Effector CD8-positive, alpha-beta T cell (primary cell): ENCODE measurements around the gene MGMT.

Experiments
- DNase-seq: peaks from one replicate; lab custom pipeline; 2025; lab: John Stamatoyannopoulos, UW

MGMT gene

DNA sequence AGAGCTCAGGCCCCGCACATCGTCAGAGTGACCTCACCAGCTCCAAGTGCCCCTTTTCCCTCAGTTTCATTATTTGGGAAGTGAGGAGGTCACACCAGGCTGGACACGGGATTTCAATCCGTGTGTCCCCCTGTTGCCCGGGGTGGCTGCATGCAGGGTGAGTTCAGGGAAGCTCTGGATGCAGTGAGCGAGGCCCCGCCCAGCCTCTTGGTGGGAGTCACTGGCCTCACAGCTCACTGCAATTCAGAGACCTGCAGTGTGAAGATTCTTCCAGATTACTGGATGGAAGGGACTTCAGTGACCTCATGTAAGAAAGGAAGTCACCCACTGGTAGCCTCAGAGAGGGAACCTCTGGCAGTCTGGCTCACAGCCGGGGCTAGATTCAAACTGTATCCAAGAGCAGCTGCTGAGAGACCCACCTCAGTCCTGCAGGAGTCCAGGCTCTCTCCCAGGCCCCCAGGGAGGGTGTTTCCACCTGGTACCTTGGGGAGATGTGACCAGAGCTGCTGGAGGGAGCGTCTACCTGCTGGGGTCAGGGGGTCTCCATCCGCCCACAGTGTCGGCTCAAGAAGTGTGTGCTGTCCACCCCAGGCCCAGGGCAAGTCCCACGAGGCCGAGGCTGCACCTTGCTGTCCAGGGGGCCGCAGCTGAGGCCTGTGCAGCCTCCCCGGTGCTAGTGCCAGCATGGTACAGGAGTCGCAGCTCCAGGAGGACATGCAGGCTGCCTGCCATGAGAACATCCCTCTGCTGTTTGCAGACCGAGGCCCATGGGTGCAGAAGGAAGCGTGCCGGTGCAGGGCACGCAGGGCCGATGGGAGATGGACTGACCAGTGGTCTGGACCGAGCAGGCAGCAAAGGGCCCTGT lies 54.4 kb downstream of the MGMT start:
- no peak for DNase-seq

DNA sequence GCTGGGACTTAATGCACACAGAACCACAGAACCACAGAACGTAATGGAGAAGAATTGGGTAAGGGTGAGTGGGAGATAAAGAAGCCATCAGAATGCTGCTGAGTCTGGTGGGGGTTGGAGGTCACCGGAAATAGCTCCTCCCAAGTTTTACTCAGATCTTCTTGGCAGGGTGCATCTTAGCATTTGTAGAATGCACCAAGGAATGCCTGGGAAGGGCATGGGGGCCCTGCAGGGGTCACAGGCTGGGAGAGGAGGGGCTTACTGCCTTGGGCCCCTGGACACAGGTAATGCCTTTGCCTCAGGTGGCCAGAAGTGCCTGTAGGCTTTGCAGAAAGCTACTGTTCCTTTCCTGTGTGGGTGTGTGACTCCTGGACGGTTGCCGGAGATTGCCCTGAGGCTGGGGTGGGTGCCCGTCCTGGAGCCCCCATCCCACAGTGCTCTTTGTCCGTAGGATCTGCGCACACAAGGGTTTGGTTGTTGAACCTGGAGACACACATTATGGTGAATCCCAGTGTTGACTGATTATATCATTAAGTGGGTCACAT lies 55.1 kb downstream of the MGMT start:
- no peak for DNase-seq

DNA sequence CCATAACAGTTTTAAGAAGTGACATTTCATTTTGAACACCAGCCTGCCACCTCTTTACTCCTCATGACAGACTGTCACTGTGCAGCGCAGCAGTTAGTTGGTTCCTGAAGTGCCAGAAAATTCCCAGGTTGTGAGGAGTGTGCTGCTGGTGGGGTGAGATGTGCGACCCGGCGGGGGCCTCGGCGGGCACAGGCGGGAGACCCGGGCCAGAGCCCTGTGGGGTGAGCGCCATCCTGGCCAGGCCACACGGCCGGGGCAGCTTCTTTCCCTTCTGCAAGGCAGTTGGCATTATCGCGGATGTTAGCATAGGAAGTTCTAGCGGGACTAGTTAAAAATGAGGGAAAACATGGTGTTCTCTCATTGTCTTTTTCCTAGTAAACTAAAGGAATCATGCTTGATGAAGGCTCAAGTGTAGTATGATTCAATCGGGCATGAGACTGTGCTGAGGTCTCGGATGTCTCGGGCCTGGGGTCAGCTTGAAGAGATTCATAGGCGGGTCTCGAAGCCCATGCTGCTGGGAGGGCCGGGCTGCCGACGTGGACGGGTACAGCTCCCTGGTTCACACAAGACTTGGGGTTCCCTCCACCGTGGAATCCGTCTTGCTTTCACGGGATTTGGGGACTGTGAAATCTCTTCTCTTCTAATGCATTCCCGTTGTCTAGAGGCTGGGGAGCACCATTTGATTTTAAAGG lies 56.1 kb downstream of the MGMT start:
- DNase-seq: no peak

DNA sequence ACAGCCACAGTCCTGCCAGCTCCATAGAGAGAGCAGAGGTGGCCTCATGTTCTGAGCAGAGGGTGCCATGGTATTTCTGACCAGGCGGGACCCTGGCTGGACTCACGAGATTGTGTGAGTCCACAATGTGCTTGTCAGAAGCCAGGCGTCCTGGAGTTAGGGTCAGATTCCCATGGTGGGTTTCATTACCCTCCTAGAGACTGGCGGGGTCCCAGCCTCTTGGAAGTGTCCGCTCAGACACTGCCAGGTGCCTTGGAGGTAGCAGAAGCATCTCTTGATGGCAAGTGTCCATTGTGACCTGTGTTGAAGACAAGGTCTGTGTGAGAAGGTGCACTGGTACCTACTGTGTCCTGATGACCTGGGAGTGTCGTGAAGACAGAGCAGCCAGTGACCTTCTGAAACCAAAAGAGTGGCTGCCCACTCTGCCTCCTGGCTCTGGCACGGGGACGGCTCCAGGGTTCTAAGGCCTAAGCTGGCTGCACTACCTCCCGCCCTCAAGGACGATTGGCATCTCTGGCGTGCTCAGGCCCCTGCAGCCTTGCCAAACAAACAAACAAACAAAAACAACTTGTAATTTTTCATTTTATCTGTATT lies 56.8 kb downstream of the MGMT start:
- no peak for DNase-seq

DNA sequence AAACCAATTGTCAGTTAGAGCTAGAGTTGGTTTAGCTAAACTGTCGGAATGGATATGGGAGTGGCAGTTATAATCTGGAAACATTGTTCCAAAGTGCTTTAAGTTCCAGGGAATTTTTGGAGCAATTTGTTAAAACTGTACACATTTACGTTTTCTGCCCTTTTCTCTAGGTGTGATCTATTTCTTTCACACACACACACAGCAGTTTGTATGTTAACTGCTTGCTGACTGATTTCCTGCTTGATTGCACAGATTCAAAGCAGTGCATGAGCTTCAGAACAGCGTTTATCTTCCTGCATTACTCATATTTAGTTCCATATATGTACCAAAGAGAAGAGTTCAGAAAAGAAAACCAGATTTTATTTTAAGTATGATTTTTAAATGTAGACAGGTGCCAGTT lies 57.9 kb downstream of the MGMT start:
- DNase-seq: no peak

DNA sequence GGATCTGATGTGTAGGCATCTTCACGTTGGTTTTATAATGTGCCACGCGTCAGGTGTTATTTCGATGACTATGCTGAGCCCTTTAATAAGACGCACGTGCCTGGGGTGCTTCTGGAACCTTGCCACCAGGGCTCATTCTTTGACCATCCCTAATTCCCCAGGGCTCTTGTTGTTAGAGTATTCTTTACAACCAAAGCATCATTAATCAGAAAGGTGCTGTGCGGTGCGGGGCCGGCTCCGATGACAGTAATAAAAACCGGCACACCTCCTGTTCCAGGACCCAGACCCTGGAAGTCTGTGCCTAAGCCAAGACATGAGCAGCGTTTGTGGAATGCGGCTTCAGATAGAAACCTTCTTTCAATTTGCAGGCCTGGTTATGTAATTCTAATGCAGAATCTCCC lies 58.4 kb downstream of the MGMT start:
- no peak for DNase-seq

DNA sequence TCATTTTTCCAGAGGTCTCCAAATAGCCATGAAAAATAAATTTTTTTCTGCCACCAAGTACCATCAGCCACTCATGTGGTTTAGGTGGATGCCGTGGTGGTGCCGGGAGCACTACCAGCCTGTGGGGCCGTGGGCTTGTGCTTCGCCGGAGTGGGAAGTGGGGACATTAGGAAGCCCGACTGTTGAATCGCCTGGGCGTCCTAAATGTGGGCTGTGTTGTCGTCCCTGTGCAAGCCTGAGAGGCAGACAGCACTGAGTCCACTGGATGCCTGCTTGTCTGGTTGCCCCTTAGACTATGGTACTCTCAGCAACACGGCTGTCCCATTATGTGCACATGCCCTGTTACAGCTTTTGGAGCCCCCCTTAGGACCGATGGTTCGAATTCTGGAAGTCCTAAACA lies 59.9 kb downstream of the MGMT start:
- DNase-seq: no peak

DNA sequence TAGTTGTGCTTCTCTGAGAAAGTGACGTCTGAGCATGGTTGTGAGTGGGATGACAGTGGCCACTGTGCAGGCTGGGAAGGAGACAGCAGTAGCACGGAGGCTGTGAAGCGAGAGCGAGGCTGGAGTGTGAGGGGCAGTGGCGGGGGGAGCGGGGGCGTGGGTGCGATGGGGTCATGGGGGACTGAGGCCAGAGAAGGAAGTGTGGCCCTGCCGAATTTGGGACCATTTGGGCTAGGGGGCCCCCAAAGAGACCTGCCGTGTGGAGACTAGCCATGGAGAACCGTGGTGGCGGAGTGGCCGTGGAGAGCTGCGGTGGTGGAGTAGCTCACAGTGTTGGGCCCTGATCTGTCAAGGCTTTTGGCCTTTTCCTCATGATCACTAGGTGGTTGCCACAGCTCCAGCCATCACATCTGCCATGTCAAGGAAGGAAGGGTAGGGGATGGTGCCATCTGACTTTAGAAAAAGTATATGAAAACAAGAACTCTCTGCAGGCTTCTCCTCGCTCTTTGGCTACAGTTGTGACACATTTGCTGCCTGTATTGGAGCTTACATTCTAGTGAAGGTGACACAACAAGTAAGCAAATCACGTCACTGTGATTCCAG lies 61.4 kb downstream of the MGMT start:
- no peak for DNase-seq

DNA sequence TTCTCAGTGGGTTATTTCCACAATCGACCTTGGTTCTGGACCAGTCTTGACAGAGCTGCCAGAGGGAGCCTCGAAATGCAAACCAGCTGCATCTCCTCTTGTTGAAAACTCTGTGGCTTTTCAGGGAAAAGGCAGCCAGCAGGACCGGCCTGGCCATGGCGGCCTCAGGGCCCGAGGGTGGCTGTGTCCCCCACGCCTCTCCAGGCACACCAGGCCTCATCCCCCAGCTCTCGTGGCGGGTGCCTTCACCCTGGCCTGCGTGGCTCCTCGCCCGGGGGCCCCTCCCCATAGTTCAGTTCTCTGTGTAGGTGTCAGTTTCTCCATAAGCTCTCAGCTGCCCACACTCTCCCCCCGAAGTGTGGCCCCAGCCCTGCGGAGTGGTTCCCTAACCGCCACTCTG lies 63.5 kb downstream of the MGMT start:
- no peak for DNase-seq

DNA sequence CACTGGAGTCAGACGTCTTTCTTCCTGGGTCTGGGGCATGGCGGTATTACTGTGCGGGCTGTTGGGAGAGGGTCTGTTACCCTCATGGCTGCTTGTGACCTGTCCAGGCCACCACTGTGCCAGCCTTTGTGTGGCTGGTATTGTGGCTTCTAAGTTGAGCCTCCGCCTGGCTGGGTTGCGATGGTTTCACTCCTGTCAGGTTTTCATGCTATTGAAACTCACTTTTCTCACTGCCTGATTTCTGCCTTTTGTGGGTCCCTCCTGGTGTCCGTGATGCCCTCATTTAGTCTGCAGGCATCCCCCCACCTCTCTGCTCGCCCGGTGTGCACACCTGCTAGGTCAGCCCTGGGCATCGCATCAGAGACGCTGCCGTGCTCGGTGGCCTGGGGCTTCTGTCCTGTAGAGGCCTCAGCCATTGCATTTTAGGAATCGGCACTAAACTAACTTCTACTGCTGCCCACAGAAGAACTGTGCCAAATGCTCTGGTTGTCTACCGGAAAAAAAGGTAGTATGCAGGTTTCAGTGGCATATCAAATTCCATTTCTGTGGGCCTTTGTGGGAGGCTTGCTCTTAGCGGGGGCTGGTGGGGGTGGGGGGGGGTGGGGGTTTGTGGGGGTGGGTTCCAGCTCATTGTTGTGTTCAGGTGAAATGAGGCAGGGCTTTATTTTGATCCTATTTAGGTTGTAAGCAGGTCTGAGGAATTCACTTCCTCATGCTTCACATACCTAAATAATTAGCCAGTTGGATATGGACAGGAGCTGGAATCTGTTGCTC lies 64.3 kb downstream of the MGMT start:
- DNase-seq: no peak

DNA sequence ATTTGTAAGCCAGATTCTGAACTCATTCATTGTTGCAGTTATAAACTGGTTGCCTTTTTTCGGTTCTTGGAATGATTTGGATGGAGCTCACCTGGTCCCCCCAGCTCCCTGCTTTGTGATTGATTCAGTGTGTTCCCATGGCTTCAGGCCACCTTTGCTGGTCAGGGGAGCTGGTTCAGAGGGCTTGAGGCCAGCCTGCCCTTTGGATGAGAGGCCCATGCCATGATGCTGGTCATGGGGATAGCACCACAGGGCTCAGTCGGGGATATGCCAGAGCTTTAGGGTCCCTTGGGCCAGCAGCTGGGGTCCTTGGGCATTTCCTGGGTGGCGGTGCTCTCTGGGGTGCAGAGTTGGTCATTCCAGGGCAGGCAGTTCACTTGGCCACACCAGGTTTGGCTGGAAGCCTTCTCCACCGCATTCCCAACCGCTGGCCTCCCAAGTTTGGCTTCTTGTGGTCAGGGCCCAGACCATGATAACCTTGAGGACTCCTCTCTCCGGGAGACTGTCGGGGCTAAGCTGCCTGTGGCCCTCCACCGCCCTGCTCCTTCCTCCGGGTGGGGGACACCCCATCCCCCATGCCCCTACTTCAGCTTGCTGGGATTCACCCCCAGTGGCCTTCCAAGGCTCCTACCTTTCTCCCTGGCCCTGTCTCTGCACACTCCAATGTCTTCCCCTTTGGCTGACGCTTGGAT lies 65.1 kb downstream of the MGMT start:
- DNase-seq: no peak

DNA sequence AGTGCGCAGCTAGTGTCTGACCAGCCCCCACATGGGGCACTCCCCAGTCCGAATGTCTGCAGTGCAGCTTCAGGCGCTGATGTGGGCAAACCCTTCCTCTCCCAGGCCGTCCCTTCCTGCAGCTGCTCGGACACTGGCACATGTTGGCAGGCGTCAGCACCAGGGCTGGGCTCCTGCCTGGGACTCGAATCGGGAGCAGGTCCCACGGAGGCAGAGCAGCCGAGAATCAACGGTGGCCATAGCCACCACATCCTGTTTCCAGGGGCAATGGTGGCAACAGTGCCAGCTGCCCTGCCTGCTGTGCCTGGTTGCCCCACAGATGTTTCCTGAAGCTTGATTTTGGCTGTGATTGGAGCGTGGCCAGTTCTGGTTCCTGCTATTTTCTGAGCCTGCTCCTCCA lies 65.8 kb downstream of the MGMT start:
- DNase-seq: no peak

DNA sequence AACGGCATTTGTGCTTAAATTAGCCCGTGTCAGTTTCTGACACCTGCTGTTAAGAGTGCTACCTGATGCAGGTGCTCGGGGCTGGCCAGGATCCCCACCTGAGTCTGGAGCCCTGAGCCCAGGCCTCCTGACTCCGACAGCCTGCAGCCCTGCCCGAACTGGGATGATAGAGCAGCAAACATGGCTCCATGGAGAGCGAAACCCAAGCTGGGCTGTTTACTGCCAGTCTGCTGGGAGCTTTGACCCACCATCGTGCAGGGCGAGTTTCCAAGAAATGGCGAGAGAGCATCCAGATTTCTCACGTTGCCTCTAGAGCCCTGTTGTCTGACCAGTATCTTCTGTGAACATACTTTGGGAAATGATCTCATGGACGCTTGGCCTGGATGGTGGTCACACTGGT lies 66.2 kb downstream of the MGMT start:
- no peak for DNase-seq

DNA sequence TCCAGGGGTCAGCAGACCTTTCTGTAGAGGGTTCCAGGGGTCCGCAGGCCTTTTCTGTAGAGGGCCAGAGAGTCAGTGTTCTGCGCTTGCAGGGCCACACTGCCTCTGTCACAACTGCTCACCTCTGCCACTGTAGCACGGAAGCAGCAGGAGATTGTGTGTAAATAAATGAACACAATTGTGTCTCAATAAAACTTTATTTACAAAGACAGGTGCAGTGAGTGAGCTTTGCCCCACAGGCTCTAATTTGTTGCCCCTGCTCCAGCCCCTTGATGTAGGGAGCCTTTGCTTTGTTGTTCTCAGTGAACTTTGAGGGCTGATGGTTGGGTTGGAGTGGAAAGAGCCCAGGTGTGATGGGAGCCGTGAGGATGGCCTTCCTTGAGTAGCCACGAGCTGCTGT lies 67.8 kb downstream of the MGMT start:
- DNase-seq: no peak

DNA sequence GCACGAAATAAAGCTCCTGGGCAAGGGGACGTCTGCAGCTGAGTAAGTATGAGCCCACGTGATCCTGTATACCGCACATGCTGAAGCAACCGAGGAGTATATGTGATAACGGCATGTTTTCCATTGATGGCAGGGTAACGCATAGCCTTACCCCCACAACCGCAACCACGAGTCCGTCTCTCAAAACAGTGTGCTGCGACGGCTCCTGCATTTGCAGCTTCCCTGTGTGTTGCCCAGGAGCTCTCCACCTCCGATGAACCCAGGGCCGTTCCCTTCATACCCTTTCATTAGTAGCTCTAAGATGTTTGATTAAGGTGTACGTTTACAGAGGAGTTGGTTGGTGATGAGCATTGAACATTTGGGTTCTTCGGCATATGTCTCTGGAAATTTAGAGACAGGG lies 69.3 kb downstream of the MGMT start:
- DNase-seq: no peak

DNA sequence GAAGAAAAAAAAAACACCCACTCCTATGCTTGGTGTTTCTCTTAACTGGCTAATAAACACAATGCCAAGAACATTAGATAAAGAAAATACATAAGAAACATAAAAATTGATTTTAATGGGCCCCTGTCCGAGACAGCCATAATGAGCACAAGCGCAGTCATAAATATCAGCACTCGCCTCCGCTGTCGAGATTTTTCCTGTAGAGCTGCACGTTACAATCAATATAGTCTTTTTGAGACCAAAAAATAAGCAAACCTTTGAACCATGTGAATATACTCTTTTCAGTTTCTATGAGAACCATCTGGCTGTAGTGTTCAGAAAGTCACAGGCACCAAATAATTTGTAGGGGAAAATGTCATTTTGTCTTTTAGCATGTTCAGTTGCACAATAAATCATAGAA lies 70.1 kb downstream of the MGMT start:
- DNase-seq: no peak

DNA sequence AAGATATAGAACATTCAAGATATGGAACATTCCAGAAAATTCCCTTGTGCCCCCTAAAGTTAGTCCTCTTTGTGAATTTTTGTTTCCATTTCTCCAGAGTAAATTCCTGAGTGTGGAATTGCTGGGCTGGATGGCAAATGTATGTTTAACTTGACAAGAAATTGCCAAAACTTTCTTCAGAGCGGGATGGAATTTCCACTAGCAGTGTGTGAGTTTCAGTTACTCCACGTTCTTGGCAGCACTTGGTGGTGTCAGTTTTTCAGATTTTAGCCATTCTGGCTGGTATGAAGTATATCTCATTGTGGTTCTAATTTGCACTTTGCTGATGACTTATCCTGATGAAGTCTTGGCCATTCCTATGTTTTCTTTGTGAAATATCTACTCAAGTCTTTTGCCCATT lies 71.2 kb downstream of the MGMT start:
- DNase-seq: no peak

DNA sequence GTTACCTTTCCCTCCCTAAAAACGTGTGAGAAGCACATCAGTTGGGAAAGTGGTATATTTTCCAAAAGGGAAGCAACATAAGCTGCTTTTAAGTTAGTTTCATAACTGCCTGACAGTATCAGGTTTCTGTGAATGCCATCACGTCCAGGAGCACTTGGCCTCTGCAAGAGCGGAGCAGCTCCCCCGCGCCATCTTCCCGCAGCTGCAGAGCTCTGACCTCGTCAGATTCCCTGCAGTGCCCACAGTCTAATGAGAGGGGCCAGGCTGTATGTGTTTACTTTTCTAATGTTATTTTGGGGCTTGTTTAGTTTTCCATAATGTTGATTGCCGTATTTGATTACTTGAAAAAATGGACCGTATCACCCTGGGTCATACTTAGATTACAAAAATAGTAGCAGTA lies 74.2 kb downstream of the MGMT start:
- no peak for DNase-seq

DNA sequence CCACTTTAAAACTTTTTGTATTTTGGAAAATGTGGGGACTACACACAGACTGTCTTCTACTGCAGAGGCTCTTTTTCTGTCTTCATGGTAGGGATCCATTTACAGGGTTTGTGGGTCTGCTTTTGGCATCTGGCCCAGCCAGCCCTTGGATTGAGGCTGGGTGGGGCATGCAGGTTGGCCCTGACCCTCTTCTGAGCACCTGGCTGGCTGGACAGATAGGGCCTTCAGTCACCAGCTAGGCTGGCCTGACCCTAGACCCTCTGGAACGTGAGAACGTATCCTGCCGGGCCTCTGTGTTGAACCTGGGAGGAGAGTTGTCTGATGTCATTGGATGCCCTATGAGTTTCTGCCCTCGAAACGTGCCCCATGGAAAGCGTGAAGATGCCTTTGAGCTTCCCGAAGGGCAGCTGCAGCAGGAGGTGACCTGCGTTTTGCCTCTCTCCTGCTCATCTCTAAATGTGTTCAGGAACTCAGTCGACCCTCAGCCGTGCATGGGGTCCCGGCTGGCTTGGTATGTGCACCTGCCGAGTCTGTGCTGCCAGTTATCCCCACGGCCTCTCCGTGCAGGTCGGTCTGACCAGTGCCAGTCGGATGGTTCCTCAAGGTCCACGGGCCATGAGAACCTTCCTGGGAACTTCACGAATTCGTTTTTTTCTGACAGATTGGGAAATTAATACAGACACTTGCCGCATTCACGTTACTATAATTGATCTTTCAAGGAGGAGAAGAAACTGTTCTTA lies 74.9 kb downstream of the MGMT start:
- no peak for DNase-seq

DNA sequence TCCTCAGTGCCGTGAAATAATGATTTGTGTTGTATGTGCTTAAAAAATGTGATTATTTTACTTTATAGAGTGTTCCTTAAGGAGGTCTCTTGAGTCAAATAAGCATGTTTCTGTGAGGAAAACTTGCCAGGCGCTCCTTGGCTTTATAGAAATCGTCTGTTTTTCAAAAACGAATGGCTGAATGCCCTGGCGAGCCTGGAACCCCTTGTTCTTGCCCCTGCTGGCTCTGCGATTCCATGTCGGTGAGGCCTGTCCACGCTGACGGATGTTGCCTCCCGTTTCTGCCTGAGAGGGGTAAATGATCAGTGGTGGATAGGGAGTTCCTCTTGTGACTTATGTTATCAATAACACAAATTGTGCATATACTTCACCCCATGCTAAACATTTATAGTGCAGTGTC lies 75.5 kb downstream of the MGMT start:
- DNase-seq: no peak
